ENCODE data around the gene CBL.

Gene CBL

DNA sequence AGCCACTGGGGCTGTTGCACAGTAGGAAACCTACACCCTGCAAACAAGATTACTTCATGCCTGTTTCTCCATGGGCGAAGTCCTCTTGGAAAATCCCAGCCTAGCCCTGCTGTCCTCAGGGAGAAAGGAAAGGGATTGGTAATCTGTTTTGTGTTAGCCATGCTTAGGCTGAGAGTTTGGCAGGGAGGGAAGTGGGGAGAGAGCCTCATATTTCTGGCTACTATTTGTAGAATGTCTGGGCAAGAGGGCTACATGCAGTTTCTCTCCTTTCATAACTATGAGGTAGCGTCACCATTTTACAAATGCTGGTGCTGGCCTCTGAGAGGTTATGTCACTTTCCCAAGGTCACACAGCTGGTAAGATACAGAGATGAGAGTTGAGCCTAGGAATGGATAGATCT lies 141.1 kb downstream of the CBL start:
- Histone ChIP-seq H3K4me1 (ENCODE audit: insufficient read depth, low read length) (no peaks in the 10 kb centered on the region), H3K9me3 (ENCODE audit: control insufficient read depth, insufficient read depth, low read length) (no peaks in the 10 kb centered on the region), H3K36me3 (ENCODE audit: insufficient read depth, low read length) (no peaks in the 10 kb centered on the region), H3K9ac (ENCODE audit: low read depth, low read length) (no peak overlapping the region)

- Histone ChIP-seq H3K36me3 (ENCODE audit: insufficient read depth, low read length) (no peaks in the 10 kb centered on the region), H3K9ac (ENCODE audit: low read depth, low read length) (no peak overlapping the region), H3K4me1 (ENCODE audit: insufficient read depth, low read length) (peaks cover 4% of the 10 kb centered on the region), H3K9me3 (ENCODE audit: control insufficient read depth, insufficient read depth, low read length) (no peaks in the 10 kb centered on the region)
Measured at GRCh38 chr11:119347940-119348605, 141.9 kb downstream of the CBL start.

DNA sequence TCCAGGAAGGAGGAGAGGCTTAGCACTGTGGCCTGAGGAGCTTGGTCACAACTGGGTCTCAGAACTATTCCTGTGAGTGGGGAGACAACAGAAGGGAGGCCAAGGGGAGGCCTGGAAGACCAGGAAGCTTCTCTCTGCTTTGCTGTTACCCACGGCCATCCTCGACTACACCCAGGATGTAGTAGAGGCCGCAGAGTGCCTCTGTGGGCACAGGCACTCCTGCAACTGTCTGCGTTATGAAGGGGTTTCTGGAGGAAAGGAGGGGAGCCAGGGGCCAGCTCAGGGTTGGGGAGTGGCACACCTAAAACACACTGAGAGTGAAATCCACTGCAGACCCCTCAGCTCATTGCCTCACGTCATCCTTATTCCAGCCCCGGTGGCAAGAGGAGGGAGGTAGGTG lies 144.2 kb downstream of the CBL start:
- H3K9me3 ChIP-seq (ENCODE audit: control insufficient read depth, insufficient read depth, low read length), result no peaks in the 10 kb centered on the region
- peaks cover 5% of the 10 kb centered on the region for H3K4me1 ChIP-seq (ENCODE audit: insufficient read depth, low read length)
- H3K36me3 ChIP-seq (ENCODE audit: insufficient read depth, low read length), result no peaks in the 10 kb centered on the region
- H3K9ac ChIP-seq (ENCODE audit: low read depth, low read length), result no peak overlapping the region

- Histone ChIP-seq H3K4me1 (ENCODE audit: insufficient read depth, low read length) (peaks cover 5% of the 10 kb centered on the region), H3K36me3 (ENCODE audit: insufficient read depth, low read length) (no peaks in the 10 kb centered on the region), H3K9me3 (ENCODE audit: control insufficient read depth, insufficient read depth, low read length) (no peaks in the 10 kb centered on the region), H3K9ac (ENCODE audit: low read depth, low read length) (no peak overlapping the region)
Measured at GRCh38 chr11:119351232-119351631, 145.1 kb downstream of the CBL start.

DNA sequence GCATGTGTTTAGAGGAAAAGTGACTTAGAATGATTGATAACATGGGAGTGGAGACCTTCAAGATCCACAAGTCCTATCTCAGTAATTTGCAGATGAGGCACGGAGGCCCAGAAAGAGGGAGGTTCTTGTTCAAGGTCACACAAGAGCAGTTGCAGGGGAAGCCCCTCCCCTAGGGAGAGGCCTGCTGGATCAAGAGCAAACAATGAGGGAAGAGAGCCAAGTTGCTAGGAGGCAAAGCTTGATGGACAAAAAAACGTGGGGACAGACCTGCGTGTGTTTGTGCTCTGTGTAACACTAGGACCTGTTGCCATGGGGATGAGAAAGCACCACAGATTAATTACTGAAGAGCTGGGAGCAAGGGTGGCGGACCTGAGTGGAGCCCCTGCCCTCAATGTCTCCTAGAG lies 146.7 kb downstream of the CBL start:
- no peak overlapping the region for H3K9ac ChIP-seq (ENCODE audit: low read depth, low read length)
- peaks cover 5% of the 10 kb centered on the region for H3K4me1 ChIP-seq (ENCODE audit: insufficient read depth, low read length)
- no peaks in the 10 kb centered on the region for H3K36me3 ChIP-seq (ENCODE audit: insufficient read depth, low read length)
- no peaks in the 10 kb centered on the region for H3K9me3 ChIP-seq (ENCODE audit: control insufficient read depth, insufficient read depth, low read length)

DNA sequence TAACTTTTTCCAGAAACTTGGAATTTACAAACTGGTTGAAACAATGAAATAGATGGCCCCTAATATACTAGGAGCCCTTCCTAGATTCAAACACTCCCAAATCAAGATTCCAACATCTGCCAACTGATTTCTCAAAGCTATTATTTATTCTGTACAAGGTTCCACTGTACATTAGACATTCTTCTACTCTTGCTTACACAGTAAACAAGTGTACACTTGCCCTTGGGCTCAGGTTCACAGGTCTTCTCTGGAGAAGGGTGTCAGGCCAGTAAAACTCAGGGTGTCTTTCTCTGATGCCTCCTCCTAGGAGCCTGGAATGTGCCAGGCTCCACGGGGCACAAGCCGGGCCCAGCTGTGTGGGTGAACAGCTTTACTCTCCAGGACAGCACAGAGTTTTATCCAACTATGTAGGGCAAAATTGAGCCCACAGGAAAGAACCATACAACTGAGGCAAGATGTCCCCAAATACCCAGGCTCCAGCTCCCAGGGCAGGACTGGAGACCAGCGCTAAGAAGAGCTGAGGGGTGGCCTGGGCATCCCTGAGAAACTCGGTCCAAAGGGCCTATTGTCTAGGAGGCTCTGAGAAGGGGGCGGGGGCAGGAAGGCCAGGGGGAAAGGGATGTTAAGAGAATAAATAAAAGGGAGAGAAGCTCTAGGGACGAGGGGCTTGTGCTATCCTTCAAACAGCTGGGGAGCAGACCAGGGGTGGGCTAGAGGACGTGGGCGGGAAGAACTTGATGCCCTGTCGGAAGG lies 149.1 kb downstream of the CBL start:
- no peaks in the 10 kb centered on the region for H3K36me3 ChIP-seq (ENCODE audit: insufficient read depth, low read length)
- no peaks in the 10 kb centered on the region for H3K9me3 ChIP-seq (ENCODE audit: control insufficient read depth, insufficient read depth, low read length)
- no peak overlapping the region for H3K9ac ChIP-seq (ENCODE audit: low read depth, low read length)
- peaks cover 5% of the 10 kb centered on the region for H3K4me1 ChIP-seq (ENCODE audit: insufficient read depth, low read length)

GRCh38 chr11:119356349-119357031 lies 150.4 kb downstream of the CBL start:
- Histone ChIP-seq H3K36me3 (ENCODE audit: insufficient read depth, low read length) (no peaks in the 10 kb centered on the region), H3K4me1 (ENCODE audit: insufficient read depth, low read length) (peaks cover 14% of the 10 kb centered on the region), H3K9ac (ENCODE audit: low read depth, low read length) (peak overlapping the region; percentile 76), H3K9me3 (ENCODE audit: control insufficient read depth, insufficient read depth, low read length) (no peaks in the 10 kb centered on the region)

DNA sequence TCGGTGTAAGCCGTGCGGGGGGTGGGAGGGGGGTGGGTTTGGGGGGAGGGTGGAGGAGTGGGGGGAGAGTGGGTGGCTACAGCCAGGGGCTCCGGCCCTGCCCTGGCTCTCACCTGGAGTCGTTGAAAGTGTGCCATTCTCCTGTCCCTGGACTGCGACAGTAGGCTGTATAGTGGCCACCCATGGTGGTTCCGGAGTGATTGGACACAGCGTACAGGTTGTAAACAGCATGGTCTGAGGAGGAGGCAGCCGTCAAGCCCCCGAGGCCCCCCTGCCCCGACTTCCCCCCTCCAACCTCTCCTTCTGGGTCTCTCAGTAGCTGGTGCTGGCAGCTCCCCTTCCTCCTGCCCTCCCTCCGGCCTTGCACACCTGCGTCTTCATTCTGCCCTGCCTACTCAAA lies 150.9 kb downstream of the CBL start:
- peaks cover 20% of the 10 kb centered on the region for H3K4me1 ChIP-seq (ENCODE audit: insufficient read depth, low read length)
- H3K36me3 ChIP-seq (ENCODE audit: insufficient read depth, low read length), result no peaks in the 10 kb centered on the region
- no peaks in the 10 kb centered on the region for H3K9me3 ChIP-seq (ENCODE audit: control insufficient read depth, insufficient read depth, low read length)
- H3K9ac ChIP-seq (ENCODE audit: low read depth, low read length), result no peak overlapping the region
